Fibroblast of lung (primary cell): Measurements from ENCODE around the gene COG5. TPM values are rescaled to one million over a fixed set of nuclear protein-coding genes. Genes with fewer than 3 reads are reported as not detected.

Experiments
- DNase-seq, 2 donors: peaks; one replicate each; pipeline versions ENCODE4 v3.0.0 to v3.0.0-alpha.2; 2010; ENCODE audit warnings: low read depth in 2 of 2
- H2AFZ ChIP-seq: 2 replicates; pipeline ENCODE4 v1.5.1; 2012; ENCODE audit warnings: low read length, control low read depth, inconsistent platforms
- H3K27ac ChIP-seq: 2 replicates; pipeline ENCODE4 v1.5.1; 2011; ENCODE audit warnings: low read length, control low read depth; ENCODE audit not compliant: insufficient read depth
- H3K27me3 ChIP-seq: 2 replicates; pipeline ENCODE4 v1.5.1; 2011; ENCODE audit warnings: mild to moderate bottlenecking, low read length; ENCODE audit not compliant: control insufficient read depth, insufficient read depth
- H3K36me3 ChIP-seq: 2 replicates; pipeline ENCODE4 v1.5.1; 2011; ENCODE audit warnings: low read length; ENCODE audit not compliant: control insufficient read depth, insufficient read depth
- H3K4me1 ChIP-seq: 2 replicates; pipeline ENCODE4 v1.5.1; 2011; ENCODE audit warnings: low read length; ENCODE audit not compliant: control insufficient read depth, insufficient read depth; ENCODE audit errors: extremely low read depth
- H3K4me2 ChIP-seq: 2 replicates; pipeline ENCODE4 v1.5.1; 2011; ENCODE audit warnings: low read length, control low read depth; ENCODE audit not compliant: insufficient read depth; ENCODE audit errors: extremely low read depth
- H3K4me3 ChIP-seq, 4 experiments: fragments of 200-600 bp in 1 of 4; sonication (generic) in 1 of 4; replicated peaks in 1 of 4; 2 replicates each; pipeline ENCODE4 v1.5.1; 2011 to 2016; ENCODE audit warnings: low read length in 4 of 4, low read depth in 3 of 4, mild to moderate bottlenecking in 3 of 4, control low read depth in 2 of 4, inconsistent platforms in 1 of 4, mixed read lengths in 1 of 4; ENCODE audit not compliant: insufficient read depth in 1 of 4; ENCODE audit errors: control extremely low read depth in 1 of 4
- H3K79me2 ChIP-seq: 2 replicates; pipeline ENCODE4 v1.5.1; 2012; ENCODE audit warnings: mild to moderate bottlenecking, low read length, inconsistent platforms; ENCODE audit not compliant: control insufficient read depth, insufficient read depth
- H3K9ac ChIP-seq: 2 replicates; pipeline ENCODE4 v1.5.1; 2011; ENCODE audit warnings: mild to moderate bottlenecking, low read length, control low read depth; ENCODE audit not compliant: insufficient read depth
- H3K9me3 ChIP-seq: 2 replicates; pipeline ENCODE4 v1.5.1; 2012; ENCODE audit warnings: low read depth, low read length; ENCODE audit not compliant: control insufficient read depth, insufficient read depth
- H4K20me1 ChIP-seq: 2 replicates; pipeline ENCODE4 v1.5.1; 2011; ENCODE audit warnings: low read length; ENCODE audit not compliant: control insufficient read depth, insufficient read depth; ENCODE audit errors: extremely low read depth
- EZH2 ChIP-seq: IDR thresholded peaks from 2 replicates; pipeline ENCODE4 v1.5.1; 2012; ENCODE audit warnings: low read length, control low read depth, mild to moderate bottlenecking; ENCODE audit errors: missing control alignments
- polyA plus RNA-seq, 2 donors: library from polyadenylated mRNA; depleted of rRNA in 1 of 2; stranded (reverse) in 1 of 2; unstranded in 1 of 2; fragments of >200 nt; gene quantifications; 2 replicates each; pipeline ENCODE4 v1.2.1, GENCODE V29; 2011 to 2012; ENCODE audit warnings: missing spikeins in 1 of 2
- total RNA-seq: library from RNA; depleted of rRNA; stranded (reverse); fragments of >200 nt; gene quantifications from 2 replicates; pipeline ENCODE4 v1.2.1, GENCODE V29; 2014
- TF ChIP-seq, protein P1 (sequence below), 2 donors: IDR thresholded peaks in 1 of 2; conservative IDR thresholded peaks in 1 of 2; 1 replicate in 1 of 2; 2 replicates in 1 of 2; pipeline ENCODE4 v1.5.1; 2011 to 2012; ENCODE audit warnings: low read length in 2 of 2, control low read depth in 1 of 2, inconsistent platforms in 1 of 2, low read depth in 1 of 2, mild to moderate bottlenecking in 1 of 2

COG5 gene
- total and polyA plus RNA-seq, 2 donors (not counting 1 experiment from before 2014, with no cell fraction given): 34.5 to 40.3 TPM

DNA sequence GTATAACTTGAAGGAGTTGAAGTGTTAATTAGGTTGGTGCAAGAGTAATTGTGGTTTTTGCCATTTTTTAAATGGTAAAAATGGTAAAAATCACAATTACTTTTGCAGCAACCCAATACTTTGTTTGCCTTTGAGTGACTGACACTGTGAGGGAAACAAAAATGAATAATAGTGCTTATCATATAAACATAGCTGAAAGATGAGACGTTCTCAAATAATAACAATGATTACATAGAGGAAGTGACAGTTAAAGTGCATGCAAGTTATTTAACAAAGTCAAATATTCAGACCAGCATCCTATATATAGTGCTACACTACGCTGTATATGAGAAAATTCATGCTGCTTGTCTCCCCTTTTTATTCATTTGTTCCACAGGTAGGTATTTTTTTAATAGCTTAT, 399.6 kb downstream of the COG5 start:
- Histone ChIP-seq H3K27ac (no peak overlapping the region), H3K36me3 (no peaks in the 10 kb centered on the region), H2AFZ (no peak overlapping the region), H3K79me2 (no peaks in the 10 kb centered on the region), H3K4me1 (no peaks in the 10 kb centered on the region), H3K4me2 (no peak overlapping the region), H3K9ac (no peak overlapping the region), H3K27me3 (no peaks in the 10 kb centered on the region), H3K4me3 (no peak overlapping the region), H4K20me1 (no peaks in the 10 kb centered on the region), H3K9me3 (no peaks in the 10 kb centered on the region)
- TF ChIP-seq, protein P1, sequence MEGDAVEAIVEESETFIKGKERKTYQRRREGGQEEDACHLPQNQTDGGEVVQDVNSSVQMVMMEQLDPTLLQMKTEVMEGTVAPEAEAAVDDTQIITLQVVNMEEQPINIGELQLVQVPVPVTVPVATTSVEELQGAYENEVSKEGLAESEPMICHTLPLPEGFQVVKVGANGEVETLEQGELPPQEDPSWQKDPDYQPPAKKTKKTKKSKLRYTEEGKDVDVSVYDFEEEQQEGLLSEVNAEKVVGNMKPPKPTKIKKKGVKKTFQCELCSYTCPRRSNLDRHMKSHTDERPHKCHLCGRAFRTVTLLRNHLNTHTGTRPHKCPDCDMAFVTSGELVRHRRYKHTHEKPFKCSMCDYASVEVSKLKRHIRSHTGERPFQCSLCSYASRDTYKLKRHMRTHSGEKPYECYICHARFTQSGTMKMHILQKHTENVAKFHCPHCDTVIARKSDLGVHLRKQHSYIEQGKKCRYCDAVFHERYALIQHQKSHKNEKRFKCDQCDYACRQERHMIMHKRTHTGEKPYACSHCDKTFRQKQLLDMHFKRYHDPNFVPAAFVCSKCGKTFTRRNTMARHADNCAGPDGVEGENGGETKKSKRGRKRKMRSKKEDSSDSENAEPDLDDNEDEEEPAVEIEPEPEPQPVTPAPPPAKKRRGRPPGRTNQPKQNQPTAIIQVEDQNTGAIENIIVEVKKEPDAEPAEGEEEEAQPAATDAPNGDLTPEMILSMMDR (conservative IDR thresholded peaks at IDR 0.05 in 1 of 2, IDR thresholded peaks at IDR 0.05 in 1 of 2; ENCODE audit: low read depth in 1 of 2, low read length in 2 of 2): no peak
- TF ChIP-seq EZH2: no peak
- no peak for DNase-seq

DNA sequence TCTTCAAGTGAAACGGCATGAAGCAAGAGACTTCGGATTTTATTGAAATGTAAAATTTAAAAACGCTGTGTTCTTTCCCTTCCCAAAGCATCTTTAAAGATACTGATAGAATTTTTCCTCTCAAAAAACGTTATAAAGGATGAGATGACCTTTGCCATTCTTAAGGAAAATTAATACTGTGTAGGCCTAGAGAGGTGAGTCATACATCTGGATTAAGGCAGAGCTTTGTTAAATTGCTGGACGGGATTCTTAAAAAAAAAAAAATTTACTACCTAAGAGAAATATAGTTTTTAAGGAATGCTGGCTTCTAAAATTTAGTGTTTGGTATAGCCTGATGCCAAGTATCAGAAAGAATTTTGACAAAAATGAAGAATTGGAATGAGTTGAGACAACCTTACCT, 401.2 kb downstream of the COG5 start:
- no peak for DNase-seq

DNA sequence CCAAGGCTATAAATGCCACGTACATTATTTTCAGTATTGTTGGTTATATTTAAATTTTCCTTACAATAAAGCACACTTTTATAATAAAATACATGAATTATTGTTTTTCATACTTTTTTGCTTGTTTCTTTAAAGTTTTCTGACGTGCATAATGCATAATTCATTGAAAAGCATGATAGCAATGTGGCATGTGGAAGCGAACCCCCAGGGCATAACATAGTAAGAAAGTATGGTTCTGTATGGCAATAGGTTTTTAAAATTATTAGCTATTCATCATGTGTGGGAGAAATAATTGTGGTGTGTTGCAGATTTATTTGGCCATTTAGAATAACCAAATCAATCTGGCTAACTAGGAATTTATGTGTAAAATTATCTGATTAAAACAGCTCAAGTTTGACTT, 402.3 kb downstream of the COG5 start:
- no peaks in the 10 kb centered on the region for H4K20me1 ChIP-seq
- DNase-seq: no peak
- no peak overlapping the region for H3K4me2 ChIP-seq
- H3K79me2 ChIP-seq: no peaks in the 10 kb centered on the region
- no peaks in the 10 kb centered on the region for H3K27me3 ChIP-seq
- H3K9ac ChIP-seq: no peak overlapping the region
- no peak for TF ChIP-seq EZH2
- TF ChIP-seq, protein P1 (conservative IDR thresholded peaks at IDR 0.05 in 1 of 2, IDR thresholded peaks at IDR 0.05 in 1 of 2; ENCODE audit: low read depth in 1 of 2, low read length in 2 of 2): no peak
- H3K4me3 ChIP-seq: no peak overlapping the region
- H3K27ac ChIP-seq: no peak overlapping the region
- no peaks in the 10 kb centered on the region for H3K4me1 ChIP-seq
- H2AFZ ChIP-seq: no peak overlapping the region
- H3K9me3 ChIP-seq: no peaks in the 10 kb centered on the region
- no peaks in the 10 kb centered on the region for H3K36me3 ChIP-seq

More for the DNA sequence above, 401.2 kb downstream of the COG5 start:
- Histone ChIP-seq H3K36me3 (no peaks in the 10 kb centered on the region), H3K9me3 (no peaks in the 10 kb centered on the region), H3K27ac (no peak overlapping the region), H2AFZ (no peak overlapping the region), H3K27me3 (no peaks in the 10 kb centered on the region), H4K20me1 (no peaks in the 10 kb centered on the region), H3K79me2 (no peaks in the 10 kb centered on the region), H3K4me2 (no peak overlapping the region), H3K4me3 (no peak overlapping the region), H3K4me1 (no peaks in the 10 kb centered on the region), H3K9ac (no peak overlapping the region)
- no peak for TF ChIP-seq EZH2
- TF ChIP-seq, protein P1 (conservative IDR thresholded peaks at IDR 0.05 in 1 of 2, IDR thresholded peaks at IDR 0.05 in 1 of 2; ENCODE audit: low read depth in 1 of 2, low read length in 2 of 2): no peak
